Stimulated activated CD4-positive, alpha-beta T cell treated with anti-CD3 and anti-CD28 coated beads, Interleukin-4, amount 100 ng/mL, for 24 hours (primary cell): ENCODE measurements around the gene WASF2.

Source experiments
- DNase-seq: peaks from one replicate; pipeline ENCODE4 v3.0.0-alpha.2; 2020

WASF2 gene

DNA sequence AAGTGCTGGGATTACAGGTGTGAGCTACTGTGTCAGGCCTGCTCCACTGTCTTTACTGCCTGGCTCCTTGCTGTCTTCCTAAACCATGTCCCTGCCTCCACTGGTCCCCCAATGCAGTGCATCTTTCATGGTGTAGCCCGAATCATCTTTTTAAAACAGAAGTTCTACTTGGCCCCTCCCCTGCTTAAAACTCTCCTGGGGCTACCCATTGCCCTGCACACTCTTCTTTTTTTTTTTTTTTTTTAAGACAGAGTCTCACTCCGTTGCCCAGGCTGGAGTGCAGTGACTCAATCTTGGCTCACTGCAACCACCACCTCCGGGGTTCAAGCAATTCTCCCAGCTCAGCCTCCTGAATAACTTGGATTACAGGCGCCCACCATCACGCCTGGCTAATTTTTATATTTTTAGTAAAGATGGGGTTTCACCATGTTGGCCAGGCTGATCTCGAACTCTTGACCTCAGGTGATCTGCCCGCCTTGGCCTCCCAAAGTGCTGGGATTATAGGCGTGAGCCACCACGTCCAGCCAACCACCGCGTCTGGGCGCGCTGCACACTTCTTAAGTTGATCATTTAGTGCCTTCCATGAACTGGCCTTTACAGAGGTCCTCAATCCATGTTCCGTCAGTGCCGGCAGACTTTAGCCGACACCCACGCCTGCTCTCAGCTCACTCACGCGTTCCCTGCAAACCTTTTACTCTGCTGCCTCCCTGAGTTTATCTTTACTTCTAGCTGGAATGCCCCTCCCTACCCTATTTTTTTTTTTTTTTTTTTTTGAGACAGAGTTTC, 117.8 kb downstream of the WASF2 start:
- no peak for DNase-seq

DNA sequence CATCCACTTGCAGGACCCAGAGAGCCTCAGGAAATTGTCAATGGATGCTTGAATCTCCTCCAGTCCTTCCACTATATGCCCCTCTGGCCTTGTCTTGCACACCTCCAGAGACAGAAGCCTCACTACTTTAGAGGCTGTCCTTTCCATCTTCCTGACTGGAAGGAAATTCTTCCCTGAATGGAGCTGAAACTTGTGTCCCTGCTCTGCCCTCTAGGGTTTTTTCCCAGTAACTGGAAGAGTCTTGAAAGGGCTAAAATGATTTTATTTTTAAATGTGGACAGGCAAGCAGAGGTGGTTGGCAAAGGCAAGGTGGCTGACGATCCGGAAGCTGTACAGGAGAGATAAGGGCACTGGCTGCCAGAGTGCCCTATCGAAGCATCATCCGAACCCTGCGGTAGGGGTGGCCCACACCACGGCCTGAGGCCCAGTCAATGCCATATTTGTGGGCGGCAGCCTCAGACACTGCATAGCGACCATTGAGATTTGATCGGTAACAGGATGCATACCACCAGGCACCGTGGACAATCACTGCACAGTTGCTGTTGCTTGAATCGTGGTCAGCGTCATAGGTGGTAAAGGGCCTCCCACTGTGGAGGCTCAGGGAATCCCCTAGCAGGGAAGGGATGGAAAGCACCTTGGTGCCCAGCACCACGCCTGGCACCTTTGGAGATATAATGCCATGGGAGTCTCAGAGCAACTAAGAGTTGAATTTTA, 120.9 kb downstream of the WASF2 start:
- DNase-seq = no peak

DNA sequence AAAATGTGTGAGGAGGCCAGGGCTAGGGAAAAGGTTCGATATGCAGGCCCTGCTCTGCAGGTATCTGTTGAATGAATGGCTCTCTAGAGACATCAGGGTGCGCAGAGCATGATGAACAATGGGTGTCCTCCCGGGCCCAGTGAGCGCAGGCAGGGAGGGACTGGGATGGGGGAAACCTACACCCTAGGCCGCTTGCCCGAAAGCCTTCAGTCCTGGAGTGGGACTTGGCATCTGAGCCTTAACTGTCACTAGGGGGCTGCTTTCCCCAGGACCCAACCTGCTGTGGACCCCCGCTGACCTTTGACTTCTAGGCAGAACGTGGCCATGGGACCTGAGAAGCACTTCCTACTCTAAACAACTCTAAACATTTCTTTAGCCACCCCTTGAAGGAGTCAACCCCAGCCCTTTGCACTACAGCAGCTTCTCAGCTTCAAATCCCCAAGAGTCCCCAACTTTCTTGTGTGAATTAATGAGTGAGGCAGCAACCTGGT, 122.8 kb downstream of the WASF2 start:
- no peak for DNase-seq

DNA sequence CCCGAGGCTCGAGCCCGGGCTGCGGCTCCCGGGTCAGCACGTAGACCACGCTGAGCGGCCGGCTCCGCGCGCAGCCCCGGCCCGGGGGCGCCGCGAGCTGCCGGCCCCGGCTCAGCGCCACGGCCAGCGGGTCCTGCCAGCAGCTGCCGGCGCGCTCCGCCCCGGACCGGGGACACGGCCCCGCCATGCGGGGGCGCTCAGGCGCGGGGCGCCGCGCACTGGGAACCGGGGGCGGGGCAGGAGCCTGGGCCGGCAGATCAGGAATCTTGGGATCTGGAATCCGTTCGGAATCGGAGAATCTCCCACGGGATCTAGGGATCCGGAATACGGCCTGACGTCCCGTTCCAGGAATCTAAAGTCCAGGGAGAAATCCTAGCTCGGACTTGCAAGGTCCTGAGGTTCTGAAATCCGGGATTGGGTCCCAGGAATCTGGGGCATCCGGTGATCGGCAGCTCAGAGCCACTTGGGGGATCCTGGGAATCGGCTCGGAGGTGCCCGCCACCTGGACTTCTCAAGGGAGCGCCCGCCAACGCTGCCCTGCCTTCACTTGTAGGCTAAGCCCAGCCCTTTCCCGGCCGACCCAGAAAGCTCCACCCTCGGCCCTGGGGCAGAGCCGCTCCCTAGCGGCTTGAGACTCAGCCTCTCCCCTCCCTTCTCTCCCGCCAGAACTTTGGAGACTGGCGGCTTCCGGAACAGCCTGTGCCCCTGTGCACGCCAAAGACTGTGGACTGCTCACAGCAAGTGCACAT, 123.4 kb downstream of the WASF2 start, which contains the start of gene MAP3K6:
Gene MAP3K6 (minus strand): TSS at position 551 of the 749 bp plus-strand sequence. CDS start 364 bp downstream, at position 187.
- peak; percentile 45 for DNase-seq

DNA sequence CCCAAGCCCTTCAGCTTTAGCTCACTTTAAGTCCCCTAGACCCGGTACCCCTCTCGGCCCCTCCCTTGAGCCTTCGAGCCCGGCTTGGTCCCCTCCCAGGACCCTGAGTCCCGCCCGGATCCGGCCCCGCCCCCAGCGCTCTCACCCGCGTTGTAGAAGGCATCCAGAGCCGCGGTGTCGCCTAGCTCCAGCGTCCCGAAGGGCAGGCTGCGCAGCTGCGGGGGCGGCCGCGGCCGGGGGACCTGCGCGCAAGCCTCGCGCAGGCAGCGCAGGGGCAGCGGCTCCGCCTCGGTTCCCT, 123.9 kb downstream of the WASF2 start:
- peak; percentile 76 for DNase-seq

DNA sequence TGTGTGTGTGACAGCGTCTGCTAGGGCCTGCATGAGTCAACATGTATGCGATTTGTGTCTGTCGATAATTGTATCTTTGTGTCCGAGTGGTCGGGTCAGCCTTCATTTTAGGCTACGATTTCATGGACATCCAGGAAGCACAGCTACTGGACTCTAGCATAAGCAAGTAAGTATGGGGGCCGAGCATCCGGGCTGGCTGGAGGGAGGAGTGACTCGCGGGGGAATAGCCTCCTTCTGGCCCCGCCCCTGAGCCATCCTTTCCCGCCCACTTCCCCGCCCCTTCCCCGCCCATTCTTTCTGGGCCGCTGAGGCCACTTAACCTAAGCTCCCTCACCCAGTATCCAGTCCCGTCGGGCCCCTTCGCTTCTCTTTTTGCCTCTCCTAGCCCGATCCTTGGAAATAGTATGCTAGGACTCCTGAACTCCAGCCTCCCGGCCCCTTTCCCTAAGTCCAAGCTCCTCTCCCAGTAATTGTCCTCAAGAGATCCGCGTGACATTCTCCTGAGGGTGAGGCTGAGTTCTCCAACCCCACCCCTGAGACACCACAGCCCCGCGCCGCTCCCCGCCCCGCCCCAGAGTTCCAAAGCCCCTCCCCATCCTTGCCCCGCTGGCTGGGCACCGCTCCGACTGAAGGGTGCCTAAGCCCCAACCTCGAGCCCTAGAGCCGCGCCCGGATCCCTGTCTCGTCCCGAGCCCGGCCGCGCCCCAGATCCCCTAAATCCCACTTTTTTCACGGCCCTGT, 124.4 kb downstream of the WASF2 start:
- DNase-seq = peak; percentile 78

DNA sequence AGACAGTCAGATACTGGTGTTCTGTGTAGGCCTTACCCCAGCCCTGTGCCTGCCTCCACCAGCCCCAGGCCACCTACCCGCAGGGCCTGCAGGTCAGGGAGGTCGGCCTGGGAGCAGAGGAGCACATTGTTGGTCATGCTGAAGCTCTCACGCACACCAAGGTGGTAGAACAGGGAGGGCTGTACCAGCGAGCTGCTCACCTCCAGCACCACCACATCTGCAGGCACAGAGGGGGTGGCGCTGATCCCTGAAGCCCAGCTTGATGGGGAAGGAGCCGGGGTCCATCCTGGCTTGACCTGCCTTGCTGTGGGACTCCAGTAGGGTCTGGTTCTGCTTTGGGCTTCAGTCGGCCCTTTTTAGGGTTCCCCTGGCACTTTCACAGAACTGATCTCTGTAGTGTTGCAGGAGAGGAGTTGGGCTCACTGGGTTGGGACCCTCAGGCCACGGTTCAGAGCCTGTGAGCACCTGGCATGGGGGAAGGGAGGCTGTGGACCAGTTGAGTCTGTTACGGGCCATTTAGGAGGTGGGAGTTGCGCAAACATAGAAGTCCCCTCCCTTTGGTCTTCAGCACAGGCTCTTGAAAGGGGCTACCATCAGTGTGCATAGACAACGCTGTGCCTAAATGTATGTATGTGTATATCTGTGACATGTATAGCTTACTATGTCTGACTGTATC, 125.1 kb downstream of the WASF2 start:
- DNase-seq = no peak

DNA sequence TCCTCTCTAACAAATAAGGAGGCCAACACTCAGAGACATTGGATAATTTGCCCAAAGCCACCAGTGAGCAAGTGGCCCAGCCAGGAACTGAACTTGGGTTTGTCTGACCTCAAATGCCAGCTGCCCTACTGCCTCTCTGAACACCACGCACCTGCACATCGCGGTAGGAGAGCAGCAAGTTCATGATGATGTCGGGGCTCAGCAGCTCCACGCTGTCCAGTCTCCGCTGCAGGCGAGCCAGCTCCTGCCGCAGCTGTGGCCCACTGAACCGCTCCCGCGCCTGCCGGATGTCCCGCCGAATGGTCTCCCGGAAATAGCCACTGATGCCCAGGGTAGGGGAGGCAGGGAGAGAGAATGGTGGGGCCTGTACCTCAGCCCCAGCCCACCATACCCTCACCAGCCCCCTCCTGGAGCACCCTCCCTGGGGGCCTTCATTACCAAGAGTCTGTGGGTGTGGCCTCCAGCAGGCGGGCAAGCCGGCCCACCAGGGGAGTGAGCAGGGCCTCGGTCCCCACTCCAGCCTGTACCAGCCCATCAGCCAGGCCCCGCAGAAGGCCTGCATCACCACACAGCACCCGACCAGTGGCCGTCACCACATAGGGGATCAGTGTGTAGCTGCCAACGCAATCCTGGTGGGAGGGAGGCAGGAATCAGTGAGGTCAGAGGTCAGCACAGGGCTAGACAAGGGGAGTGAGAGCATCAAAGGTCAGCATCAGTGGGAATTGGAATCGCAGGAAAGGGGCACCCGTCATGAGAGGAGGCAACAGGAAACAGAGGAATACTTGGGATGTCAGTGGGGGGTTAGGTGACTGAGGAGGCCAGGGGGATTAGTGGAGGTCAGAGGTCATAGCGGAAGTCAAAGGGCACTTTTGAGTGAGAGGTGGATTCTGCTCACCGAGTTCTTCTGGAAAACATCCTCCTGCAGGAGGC, 125.9 kb downstream of the WASF2 start:
- no peak for DNase-seq

DNA sequence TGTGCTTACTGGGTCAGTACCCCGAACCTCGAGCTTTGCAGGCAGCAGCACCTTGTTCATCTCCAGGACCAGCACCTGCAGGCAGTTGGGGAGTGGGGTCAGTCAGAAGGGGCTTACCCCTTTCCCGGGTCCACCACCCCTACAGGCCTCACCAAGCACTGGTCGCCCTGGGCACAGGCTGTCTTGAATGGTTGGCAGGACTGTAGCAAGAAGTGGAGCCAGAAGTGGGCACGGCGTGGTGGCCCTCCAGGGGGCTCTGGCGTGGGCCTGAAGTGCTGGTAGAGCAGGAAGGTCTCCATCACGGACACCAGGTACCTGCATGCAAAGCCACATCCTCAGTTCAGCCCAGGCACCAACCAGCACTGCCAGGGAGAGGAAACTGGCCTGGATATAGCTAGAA, 128.4 kb downstream of the WASF2 start:
- DNase-seq = no peak

DNA sequence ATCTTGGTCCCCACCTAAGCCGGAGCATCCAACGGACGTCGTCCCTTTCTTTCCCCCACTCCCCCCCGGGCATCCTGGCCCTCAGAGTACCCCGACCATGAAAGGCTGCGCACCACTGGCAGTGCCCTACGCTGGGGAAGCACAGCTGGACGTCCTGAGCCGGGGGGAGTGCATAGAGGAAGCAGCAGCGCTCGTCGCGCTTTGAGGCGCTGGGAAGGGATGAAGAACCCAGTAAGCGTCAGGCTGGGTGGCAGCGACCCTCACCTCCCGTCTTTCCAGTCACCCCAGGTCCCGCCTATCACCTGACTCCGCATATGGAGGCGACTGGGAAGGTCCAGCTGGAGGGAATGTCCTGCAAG, 128.9 kb downstream of the WASF2 start:
- DNase-seq = no peak

DNA sequence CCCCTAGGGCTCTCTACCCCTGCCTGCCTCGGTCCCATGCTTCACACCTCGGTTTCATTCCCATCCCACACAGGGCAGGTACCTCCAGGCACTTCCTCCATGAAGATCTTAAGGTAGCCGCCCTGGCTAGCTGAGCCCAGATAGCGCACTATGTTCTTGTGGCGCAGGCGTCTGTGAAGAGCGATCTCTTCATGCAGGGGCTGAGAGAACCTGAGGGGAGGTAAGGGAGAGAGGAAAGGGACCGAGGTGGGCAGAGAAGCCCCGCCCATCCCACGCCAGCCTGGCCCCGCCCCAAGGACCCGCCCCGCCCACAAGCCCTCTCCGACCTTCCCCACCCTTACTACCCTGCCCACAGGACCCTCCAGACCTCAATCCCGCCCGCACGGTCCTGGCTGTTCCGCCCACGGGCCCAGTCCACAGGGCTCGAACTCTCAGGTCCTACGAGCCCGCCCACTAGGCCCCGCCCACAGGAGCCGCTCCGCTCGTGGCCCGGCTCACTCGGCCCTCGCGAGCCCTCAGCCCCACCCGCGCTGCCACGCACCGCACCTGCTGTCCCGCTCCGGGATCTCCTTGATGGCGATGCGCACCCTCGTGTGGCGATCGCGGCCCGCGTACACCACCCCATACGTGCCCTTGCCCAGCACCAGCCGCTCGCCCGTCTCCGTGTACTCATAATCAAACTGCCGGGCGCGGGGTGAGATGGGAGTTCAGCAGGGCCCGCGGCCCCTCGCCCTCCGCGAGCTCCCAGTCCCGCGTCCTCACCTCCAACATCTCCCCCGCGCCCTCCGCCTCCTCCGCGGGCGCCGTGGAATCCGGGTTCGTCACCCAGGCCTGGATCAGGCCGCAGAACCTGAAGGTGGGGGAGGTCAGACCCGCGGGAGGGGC, 129.6 kb downstream of the WASF2 start:
- DNase-seq = peak; percentile 43

DNA sequence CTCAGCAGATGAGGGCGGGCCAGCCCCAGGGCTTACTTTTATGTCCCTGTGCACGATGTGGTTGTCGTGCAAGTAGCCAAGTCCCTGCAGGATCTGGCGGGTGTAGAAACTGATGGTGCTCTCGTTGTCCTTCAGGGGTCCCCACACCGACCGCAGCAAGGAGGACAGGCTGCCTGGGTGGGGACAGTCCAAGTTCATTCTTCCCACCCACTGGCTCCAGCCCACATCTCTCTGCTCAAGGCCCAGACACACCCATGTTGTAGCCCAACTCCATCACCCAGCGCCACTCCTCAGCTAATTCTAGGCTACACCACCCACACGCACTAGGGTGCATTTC, 130.2 kb downstream of the WASF2 start:
- DNase-seq = no peak

DNA sequence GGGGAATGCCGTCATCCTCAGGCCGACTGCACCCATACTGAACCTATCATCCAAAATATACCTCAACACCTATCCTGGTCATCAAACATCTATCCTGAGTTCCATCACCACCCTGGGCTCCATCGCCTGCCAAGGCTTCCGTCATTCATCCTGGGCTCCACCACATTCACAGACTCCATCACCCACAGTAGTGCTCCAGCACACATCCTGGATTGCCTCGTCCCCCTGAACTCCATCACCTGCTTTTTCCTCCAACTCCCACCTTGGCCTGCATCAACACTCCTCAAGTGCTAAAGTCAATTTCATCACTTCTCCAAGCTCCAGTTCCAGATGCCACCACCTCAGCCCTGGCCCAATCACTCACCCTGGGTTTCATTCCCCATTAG, 131.0 kb downstream of the WASF2 start:
- DNase-seq = no peak

DNA sequence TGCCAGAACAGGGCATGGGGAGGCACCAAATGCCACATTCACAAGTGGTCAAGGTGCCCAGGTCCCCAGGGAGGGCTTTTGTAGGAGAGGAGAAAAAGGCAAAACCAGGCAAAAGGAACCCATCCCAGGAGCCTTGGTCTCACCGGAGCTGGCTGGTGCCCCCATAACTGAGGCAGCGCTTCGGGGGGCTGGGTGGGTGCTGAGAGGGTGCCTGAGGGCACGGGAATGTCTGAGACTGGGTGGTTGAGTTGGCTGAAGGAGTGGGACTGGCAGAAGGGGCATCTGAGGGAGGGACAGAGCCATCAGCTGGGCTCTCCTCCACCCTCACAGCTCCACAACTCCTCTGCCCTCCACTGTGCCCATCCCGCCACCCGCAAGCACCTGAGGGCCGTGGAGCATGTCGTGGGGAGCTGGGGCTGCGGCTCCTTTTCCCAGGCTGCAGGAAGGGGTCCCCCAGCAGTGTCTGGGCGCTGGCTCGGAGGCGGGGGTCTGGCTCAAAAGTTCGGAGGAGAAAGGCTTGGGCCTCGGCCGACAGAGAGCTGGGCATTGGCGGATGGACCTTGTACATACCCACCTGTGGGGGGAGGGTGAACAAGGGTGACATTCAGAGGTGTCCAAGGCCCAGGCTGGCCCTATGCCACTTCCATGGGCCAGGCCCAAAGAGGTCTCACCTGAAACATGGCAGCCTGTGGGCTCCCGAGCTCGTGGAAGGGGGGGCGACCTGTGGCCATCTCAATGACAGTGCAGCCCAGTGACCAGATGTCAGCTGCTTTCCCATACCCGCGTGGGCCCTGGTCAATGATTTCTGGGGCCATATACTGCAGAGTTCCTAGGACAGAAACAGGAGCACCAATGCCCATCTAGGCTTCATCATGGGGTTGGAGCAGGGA, 131.7 kb downstream of the WASF2 start:
- no peak for DNase-seq

DNA sequence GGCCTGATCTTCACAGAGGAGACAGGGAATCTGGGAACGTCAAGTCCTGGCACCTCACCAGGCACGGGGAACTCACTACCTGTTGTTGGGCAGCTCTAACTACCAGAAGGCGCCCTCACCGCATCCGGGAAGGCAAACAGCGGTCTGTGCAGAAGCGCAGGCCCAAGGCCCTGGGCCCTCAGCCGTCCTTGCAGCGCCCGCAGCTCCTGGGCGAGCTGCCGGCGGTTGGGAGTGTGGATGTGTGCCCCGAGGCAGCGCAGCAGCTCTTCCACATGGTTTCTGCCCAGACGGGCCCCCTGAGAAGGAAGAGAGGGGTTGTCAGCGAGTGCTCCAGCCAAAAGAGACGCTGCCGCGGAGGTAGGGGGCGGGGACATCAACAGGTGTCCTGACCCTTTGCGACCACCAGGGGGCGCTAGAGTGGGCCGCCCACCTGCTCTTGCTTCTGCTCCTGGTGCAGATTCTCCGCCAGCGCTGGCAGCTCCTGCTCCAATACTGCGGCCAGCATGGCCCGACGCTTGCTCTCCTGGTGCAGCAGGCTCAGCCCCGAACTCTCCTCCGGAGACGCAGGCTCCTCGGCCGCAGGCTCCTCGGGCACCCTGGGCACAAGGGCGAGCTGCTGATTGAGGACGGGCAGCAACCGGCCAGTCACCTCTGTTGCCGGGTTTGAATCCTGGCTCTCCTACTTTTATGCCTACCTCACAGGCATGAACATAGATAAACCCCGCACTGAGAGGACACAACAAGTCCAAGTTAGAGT, 132.5 kb downstream of the WASF2 start:
- DNase-seq = peak; percentile 80

DNA sequence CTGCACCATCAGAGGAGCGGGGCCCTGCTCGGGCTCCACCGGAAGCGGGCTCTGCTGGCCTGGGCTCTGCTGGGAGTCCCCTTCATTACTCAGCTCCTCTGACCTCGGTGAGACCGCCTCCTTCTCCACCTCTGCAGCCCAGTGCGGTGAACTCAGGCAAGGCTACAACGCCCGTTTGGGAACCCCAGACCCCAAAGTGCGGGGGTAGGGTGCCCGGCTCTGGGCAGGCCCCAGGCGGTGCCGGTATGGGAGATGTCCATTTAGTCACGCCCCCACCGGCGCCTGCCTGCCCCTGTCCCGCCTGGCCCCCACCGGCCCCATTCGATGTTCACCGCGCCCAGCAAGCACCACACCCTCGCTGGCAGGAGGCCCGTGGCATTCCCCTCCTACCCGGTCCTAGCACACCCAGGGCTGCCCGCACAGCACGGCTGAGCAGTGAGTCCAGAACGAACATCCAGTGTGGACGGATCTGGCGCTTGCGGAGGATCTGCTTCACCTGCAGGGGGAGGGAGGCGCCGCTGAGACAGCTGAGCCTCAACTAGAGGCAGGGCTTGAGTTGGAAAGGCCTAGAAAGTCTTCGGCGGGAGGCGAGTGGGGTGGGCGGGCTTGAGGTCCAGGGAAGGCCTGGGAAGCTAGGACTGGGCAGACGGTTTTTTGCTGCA, 133.2 kb downstream of the WASF2 start:
- peak; percentile 40 for DNase-seq

DNA sequence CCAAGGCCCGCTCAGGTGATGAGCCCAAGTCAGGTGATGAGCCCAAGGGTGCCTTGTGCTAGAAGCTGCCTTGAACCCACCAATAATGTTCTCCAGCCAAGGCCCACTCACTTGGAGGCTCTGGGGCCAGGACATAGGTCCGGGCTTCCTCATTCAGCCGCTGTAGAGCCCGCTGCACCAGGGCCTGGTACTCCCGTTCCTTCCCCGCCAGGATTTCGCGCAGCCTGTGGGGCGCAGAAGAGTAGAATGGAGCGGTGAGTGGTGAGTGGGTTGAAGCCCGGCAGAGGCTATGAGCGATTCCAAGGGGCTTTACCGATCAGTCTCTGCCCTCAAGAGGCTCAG, 133.7 kb downstream of the WASF2 start:
- no peak for DNase-seq

DNA sequence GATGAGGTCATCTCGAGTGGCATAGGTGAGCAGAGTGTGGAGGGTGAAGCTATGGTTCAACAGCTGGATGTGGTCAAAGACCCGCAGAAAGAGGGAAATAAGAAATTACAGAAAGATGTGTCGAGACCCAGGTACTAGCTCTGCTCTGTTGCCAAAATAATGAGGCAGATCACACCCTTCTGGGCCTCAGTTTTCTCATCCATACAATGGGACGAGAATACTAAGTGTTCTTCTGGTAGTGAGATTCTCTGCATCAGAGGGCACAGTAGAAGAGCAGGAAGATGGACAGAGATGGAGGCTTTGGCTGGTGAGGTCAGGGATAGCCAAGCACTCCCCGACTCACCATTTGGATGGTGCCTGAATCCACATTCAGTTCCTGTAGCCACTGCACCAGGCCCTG, 134.3 kb downstream of the WASF2 start:
- no peak for DNase-seq
